ENCODE data around the gene JMJD8.
"Not testable (repeated sequence)": the region's sequence is repeated elsewhere in the genome, so short reads cannot be mapped to it uniquely, and the experiment has no call there.

JMJD8 gene

DNA sequence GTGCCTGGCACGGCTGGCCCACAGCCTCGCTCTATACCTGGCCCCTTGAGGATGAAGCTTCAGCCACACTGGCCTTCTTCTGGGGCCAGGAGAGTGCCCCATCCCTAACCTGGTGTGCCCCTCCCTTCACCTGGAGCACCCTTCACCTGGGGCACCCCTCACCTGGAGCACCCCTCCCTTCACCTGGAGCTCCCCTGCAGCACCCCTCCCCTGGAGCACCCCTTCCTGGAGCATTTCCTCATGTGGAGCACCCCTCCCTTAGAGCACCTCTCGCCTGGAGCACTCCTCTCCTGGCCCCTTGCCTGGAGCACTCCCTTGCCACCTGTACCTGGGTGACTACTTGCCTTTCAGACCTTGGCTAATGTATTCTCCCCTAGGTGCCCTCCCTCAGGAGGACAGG lies 23.9 kb upstream of the JMJD8 start:
- no peak for DNase-seq

DNA sequence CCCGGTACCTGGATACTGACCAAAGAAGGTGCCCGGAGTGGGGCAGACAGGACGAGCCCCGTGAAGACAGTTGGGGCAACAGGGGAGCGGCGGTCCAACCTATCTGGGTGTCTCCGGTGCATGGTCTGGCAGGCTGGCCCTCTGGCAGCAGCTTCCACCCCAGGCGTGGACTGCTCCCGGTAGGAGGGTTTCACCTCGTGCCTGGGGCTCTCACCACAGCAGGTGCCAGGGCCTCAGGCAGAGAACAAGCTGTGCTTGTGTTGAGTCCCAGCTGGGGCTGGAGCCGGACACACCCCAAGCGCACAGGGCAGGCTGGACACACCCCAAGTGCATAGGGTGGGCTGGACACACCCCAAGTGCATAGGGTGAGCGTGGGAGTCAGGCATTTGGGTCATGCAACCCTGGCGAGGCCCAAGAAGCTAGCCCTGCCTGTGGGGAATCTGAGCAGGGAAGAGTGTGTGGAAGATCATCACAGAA lies 23.0 kb upstream of the JMJD8 start:
- DNase-seq, result peak; percentile 62

DNA sequence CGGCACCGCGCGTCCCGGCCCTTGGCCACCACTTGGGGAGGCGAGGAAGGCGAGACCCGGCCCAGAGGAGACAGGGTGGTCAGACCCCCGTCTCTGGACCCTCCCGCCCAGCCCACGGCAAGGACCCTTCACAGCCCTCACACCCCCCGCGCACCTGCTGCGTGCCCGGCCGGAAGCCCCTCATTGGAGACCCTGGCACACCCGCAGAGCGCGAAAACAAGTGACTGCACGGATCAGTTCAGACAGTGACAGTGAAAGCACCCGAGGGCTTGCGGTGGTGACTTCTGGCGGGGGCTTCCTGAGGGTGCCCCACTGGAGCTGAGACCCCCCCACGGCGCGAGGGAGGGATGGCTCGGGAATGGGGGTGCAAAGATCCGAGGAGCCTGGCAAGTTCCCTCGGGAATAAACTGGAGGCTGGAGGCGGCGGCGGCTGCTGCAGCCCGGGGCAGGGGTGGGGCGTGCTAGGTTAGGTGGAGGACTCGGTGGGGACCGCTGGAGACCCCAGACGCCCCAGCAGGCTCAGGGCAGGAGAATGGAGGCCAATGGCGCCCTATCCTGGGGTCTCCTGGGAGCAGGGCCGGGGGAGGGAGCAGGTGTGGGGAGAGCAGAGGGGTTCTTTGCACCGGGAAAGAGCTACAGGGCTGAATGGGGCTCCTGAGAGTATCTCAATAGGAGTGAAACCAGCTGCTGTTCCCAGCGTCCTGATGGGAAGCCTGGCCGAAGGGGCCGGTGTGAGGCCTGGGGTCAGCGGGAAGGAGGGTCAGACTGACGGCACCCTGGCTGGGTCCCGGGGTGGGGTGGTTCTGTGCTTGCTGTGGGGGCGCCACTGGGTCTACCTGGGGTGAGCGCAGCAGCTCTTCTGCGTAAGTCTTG lies 22.3 kb upstream of the JMJD8 start:
- peak; percentile 62 for DNase-seq

GRCh38 chr16:705431-706188 lies 21.5 kb upstream of the JMJD8 start, which contains the start of gene FBXL16:
FBXL16 (minus strand) TSS chr16:705801; CDS start chr16:697405, 8,396 bp downstream.
- peak; percentile 86 for DNase-seq

DNA sequence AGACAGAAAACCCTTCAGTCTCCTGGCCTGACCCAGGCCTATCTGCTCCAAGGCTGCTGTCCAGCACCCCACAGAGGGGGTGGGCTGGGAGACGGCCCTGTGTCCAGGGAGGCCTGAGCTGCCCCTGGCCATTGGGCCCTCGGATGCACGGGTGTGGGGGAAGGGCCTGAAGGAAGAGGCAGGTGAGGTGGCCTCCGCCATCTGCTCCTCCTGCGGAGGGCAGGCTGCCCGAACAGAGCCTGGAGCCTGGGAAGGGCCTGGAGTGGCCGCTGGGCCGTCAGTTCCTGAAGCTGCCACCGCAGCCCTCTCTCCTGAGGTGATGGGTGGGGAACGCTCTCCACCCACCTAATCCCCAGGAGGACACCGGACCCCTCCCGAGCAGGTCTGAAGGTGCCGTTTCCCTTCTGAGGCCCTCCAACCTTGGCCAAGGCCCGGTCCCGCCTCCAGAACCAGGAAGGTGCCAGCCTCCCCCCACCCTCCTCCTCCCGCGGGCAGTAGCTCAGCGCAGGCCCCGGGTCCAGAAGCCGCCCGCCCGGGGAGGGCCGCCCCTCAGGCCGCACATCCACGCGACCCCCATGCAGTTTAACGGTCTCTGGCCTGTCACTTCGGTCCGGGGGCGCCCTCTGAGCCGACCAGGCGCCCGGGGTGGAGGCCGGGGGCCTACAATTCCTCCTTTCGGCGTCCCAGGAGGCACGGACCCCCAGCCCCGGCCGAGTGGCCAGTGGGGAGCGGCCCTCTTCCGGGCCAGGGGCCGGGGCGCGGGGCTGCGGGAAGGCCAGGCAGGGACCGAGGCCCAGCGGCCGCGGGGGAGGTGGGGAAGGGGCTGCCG lies 20.6 kb upstream of the JMJD8 start:
- peak; percentile 72 for DNase-seq

GRCh38 chr16:704047-704446 lies 19.9 kb upstream of the JMJD8 start:
- no peak for DNase-seq

DNA sequence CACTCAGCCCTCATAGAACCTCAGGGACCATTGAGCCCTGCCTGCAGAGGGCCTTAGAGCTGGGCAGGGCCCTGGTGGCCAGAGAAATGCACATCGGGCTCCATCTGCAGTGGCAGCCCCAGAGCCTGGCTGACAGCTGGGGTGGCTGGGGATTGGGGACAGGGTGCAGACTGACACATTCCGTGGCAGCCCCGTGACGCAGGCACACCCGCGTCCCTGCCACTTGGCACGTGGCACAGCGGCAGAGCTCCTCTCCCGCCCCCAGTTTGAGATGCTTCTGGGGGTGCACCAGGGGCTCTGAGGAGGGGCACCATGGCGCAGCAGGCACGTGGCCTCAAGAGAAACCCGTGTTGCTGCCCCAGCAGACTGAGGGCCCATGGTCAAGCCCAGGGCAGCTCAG lies 19.3 kb upstream of the JMJD8 start:
- no peak for DNase-seq

GRCh38 chr16:702341-702740 lies 18.2 kb upstream of the JMJD8 start:
- DNase-seq, result no peak

DNA sequence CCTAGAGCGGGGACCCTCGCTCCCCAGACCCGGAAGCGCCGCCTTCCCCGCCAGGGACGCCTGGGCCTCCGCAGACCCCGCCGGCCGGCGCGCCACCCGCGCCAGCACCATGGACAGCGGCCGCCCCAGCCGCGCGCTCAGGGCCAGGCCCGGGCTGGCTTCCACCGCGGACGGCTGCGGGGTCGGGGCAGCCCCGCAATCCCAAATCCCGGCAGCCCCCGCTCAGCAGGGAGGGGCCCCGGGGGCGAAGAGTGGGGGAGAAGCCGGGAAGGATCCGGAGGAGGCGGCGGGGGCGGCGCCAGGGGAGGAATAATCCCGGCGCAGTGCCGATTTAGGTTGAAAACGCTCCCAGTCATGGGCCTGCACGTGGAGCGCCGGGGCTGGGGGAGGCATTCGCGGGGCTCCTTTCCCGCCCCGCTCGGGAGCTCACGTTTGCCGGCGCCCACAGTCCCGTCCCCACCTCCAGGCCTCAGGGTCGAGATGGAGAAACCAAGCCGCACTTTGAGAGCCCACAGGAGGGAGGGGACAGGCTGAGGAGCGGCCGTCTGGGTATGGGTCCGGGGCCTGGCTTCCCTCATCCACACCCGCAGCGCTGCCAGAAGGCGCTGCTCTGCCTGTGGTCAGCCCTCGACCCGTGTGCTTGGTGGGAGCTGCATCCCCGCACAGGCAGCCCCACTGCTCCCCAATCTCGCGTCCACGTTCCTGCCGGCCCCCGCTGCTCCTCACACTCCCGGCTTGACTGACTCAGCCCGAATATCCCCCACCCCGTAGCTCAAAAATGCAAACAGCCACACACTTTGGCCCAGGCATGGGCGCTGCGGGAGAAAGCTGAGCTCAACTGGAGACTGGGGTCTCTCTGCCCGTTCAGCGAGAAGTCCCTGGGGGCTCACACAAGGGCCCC lies 16.8 kb upstream of the JMJD8 start:
- DNase-seq, result no peak

GRCh38 chr16:698911-699671 lies 15.0 kb upstream of the JMJD8 start:
- no peak for DNase-seq

DNA sequence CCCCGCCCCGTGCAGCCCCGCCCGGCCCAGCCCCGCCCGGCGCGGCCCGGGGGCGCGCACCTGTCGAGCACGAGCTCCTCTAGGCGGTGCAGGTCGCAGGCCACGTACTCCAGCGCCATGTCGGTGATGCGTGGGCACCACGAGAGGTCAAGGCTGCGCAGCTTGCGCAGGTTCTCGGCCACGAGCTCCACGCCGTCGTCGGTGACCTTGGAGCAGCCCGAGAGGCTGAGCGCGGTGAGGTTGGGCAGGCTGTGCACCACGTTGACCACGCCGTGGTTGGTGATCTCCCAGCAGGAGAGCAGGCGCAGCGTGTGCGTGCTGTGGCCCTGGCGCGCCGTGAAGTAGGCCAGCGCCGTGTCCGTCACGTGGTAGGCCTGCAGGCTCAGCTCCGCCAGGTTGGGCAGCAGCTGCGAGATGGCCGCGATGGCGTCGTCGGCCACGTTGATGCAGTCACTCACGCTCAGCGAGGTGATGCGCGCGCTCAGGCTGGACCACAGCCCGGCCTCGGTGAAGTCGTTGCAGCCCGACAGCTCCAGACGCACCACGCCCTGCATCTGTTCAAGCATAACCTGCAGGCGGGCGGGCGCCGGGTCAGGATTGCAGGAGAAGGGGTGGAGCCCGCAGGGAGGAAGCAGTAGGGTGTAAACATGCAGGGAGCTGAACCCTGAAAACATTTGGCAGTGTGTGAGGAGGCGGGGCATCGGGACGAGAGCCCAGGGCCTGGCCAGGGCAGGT lies 11.4 kb upstream of the JMJD8 start:
- peak; percentile 95 for DNase-seq

DNA sequence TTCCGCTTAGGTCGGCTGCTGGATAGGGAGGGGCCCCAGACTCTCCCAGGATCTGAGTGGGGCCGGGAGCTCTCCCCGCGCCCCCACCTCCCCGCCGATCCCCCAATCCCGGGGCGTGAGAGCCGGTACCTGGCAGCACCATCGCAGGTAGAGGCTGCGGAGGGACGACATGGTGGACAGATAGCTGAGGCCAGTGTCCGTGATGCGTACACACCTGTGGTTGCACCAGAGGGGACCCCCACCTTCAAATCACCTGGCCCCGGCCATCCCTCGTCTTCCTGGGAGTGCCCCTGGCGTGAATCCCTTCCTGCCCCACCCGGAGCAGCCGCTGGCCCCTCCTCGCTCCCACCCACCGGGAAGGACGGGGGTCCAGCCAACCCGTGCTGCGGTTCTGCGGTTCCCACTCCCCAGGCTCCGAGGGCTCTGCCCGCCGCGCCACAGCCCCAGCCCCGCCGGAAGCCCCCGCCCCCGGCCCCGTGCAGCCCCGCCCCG lies 10.8 kb upstream of the JMJD8 start:
- DNase-seq, result no peak

DNA sequence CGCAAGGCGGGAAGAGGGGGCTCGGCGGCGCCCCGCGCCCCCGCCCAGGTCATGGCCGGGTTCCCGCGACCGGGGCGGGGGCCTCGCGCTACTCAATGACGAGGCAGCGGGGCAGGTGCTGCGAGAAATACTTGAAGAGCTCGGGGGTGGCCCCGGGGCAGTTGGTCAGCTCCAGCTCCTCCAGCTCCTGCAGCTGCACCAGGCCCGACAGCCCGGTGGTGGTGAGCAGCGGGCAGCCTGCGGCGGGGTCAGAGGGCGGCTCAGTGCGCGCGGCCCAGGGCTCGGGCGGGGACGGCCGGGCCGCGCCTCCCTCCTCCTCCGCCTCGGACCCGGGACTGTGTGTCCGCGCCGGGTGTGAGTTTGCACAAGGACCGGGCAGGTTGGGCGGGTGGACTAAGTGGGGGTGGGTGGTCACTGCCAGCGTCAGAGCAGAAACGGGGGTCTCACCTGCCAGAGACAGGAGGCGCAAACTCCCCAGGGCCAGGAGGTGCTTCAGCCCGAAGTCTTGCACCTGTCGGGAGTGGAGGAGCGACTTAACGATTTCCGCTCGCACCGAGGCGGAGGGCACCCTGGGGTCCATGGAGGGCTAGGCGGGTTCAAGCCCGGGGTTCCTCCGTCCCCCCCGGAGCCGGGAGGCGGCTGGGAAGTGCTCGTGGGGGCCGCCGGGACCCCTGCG lies 10.2 kb upstream of the JMJD8 start:
- DNase-seq, result no peak

- no peak for DNase-seq
These were observed 9.6 kb upstream of the JMJD8 start for GRCh38 chr16:693766-694165.

- DNase-seq, result peak; percentile 42
These were observed 9.2 kb upstream of the JMJD8 start for GRCh38 chr16:693364-693763.

- peak; percentile 40 for DNase-seq
These were observed 8.4 kb upstream of the JMJD8 start for GRCh38 chr16:692356-693108.

DNA sequence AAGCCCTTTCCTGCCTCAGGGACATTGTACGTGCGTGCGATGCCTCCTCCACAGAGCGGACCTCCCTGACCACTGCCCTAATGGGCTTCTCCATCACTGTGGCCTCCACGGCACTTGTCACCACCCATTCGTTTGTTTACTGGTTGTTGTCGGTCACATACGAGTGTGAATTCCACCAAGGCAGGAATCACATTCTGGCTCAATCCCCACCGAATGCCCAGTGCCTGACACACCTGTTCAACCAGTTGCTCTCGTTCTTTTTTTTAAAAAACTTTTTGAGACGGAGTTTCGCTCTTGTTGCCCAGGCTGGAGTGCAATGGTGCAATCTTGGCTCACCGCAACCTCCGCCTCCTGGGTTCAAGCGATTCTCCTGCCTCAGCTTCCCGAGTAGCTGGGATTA lies 7.1 kb upstream of the JMJD8 start:
- DNase-seq, result not testable (repeated sequence)

GRCh38 chr16:689175-689897 lies 5.2 kb upstream of the JMJD8 start:
- peak; percentile 51 for DNase-seq

All from DMS53 (cell line).